Activated CD4-positive, alpha-beta T cell treated with anti-CD3 and anti-CD28 coated beads for 24 hours (primary cell): ENCODE measurements around the gene DPH1.
A peak's percentile ranks its signal among the peaks of the same experiment; 100 is the strongest.

ENCODE experiments used
- DNase-seq, 2 donors: peaks; one replicate each; pipeline ENCODE4 v3.0.0-alpha.2; 2020; ENCODE audit warnings: low read depth in 2 of 2

The DPH1 gene

GRCh38 chr17:2050300-2051060 is 20.5 kb downstream of the DPH1 start:
- DNase-seq: peak in 1 of 2 donors; percentile 53

GRCh38 chr17:2051061-2051932 is 21.3 kb downstream of the DPH1 start:
- no peak for DNase-seq

GRCh38 chr17:2051933-2052559 is 22.1 kb downstream of the DPH1 start:
- no peak for DNase-seq

- peak; percentile 61 to 75 for DNase-seq
Observed at GRCh38 chr17:2053380-2054261, 23.7 kb downstream of the DPH1 start.

GRCh38 chr17:2054262-2054511 is 24.2 kb downstream of the DPH1 start:
- no peak for DNase-seq

GRCh38 chr17:2054512-2055291 is 24.7 kb downstream of the DPH1 start, which contains the start of gene HIC1:
HIC1 (plus strand) TSS chr17:2055103; CDS start chr17:2056691, 1,588 bp downstream.
- peak; percentile 67 to 68 for DNase-seq

- no peak for DNase-seq
Observed at GRCh38 chr17:2055292-2056205, 25.6 kb downstream of the DPH1 start.

GRCh38 chr17:2056206-2057174 is 26.5 kb downstream of the DPH1 start:
- DNase-seq: no peak

- DNase-seq: no peak
Observed at GRCh38 chr17:2057175-2057759, 27.3 kb downstream of the DPH1 start.

- DNase-seq: no peak
Observed at GRCh38 chr17:2057760-2058585, 28.0 kb downstream of the DPH1 start.

GRCh38 chr17:2058586-2059546 is 28.9 kb downstream of the DPH1 start:
- peak; percentile 49 to 74 for DNase-seq

- no peak for DNase-seq
Observed at GRCh38 chr17:2059547-2060384, 29.8 kb downstream of the DPH1 start.

- DNase-seq: no peak
Observed at GRCh38 chr17:2060385-2060658, 30.4 kb downstream of the DPH1 start.

GRCh38 chr17:2060681-2061440 is 30.9 kb downstream of the DPH1 start:
- DNase-seq: no peak
